DND-41 (cell line): ENCODE measurements around the gene PEPD.

Experiments used
- ATAC-seq: fragments of 200-7000 bp; cut with Tn5 transposase; 3 replicates; pipeline ENCODE4 v1.9.1; 2021; ENCODE audit warnings: low read depth; ENCODE audit not compliant: insufficient read depth
- DNase-seq: peaks from one replicate; pipeline ENCODE4 v3.0.0-alpha.2; 2020
- H2AFZ ChIP-seq: 2 replicates; pipeline ENCODE4 v1.6.0; 2012; ENCODE audit warnings: low read depth, low read length
- H3K27ac ChIP-seq: 2 replicates; pipeline ENCODE4 v1.5.1; 2012; ENCODE audit warnings: low read length, inconsistent platforms
- H3K27me3 ChIP-seq: fragments of 200-600 bp; sonication (generic); 2 replicates; pipeline ENCODE4 v1.6.0; 2012; ENCODE audit warnings: low read length, mild to moderate bottlenecking, inconsistent platforms; ENCODE audit not compliant: insufficient read depth, poor library complexity
- H3K36me3 ChIP-seq: 2 replicates; pipeline ENCODE4 v1.5.1; 2012; ENCODE audit warnings: low read length, inconsistent platforms; ENCODE audit not compliant: insufficient read depth
- H3K4me1 ChIP-seq: 2 replicates; pipeline ENCODE4 v1.5.1; 2012; ENCODE audit warnings: mild to moderate bottlenecking, low read length; ENCODE audit not compliant: insufficient read depth
- H3K4me2 ChIP-seq: 2 replicates; pipeline ENCODE4 v1.6.0; 2012; ENCODE audit warnings: mild to moderate bottlenecking, moderate library complexity, low read length, inconsistent platforms; ENCODE audit not compliant: insufficient read depth
- H3K4me3 ChIP-seq, 2 experiments: fragments of 200-600 bp in 1 of 2; shearing (Covaris generic) in 1 of 2; 2 replicates each; pipeline ENCODE4 v1.5.1; 2012 to 2016; ENCODE audit warnings: inconsistent platforms in 2 of 2, low read length in 2 of 2, mild to moderate bottlenecking in 2 of 2, low read depth in 1 of 2, moderate library complexity in 1 of 2
- H3K79me2 ChIP-seq: 2 replicates; pipeline ENCODE4 v1.6.0; 2012; ENCODE audit warnings: low read length, inconsistent platforms; ENCODE audit not compliant: insufficient read depth
- H3K9ac ChIP-seq: 2 replicates; pipeline ENCODE4 v1.6.0; 2012; ENCODE audit warnings: low read depth, mild to moderate bottlenecking, inconsistent platforms, low read length, moderate library complexity
- H3K9me3 ChIP-seq: 2 replicates; pipeline ENCODE4 v1.5.1; 2012; ENCODE audit warnings: low read length, moderate library complexity, mild to moderate bottlenecking, inconsistent platforms; ENCODE audit not compliant: insufficient read depth, severe bottlenecking
- H4K20me1 ChIP-seq: 2 replicates; pipeline ENCODE4 v1.6.0; 2012; ENCODE audit warnings: low read length; ENCODE audit not compliant: insufficient read depth
- EZH2 ChIP-seq: IDR thresholded peaks from 3 replicates; pipeline ENCODE4 v1.6.1; 2012; ENCODE audit warnings: borderline replicate concordance, low read depth, mild to moderate bottlenecking, moderate library complexity, low read length, inconsistent platforms; ENCODE audit not compliant: severe bottlenecking
- TF ChIP-seq, protein P1 (sequence below): IDR thresholded peaks from 2 replicates; pipeline ENCODE4 v1.5.1; 2012; ENCODE audit warnings: borderline replicate concordance, low read length, moderate library complexity, mild to moderate bottlenecking; ENCODE audit not compliant: poor library complexity, severe bottlenecking; ENCODE audit errors: extremely low read depth

Gene PEPD

GRCh38 chr19:33510462-33511194, 11.0 kb downstream of the PEPD start:
- TF ChIP-seq, protein P1, sequence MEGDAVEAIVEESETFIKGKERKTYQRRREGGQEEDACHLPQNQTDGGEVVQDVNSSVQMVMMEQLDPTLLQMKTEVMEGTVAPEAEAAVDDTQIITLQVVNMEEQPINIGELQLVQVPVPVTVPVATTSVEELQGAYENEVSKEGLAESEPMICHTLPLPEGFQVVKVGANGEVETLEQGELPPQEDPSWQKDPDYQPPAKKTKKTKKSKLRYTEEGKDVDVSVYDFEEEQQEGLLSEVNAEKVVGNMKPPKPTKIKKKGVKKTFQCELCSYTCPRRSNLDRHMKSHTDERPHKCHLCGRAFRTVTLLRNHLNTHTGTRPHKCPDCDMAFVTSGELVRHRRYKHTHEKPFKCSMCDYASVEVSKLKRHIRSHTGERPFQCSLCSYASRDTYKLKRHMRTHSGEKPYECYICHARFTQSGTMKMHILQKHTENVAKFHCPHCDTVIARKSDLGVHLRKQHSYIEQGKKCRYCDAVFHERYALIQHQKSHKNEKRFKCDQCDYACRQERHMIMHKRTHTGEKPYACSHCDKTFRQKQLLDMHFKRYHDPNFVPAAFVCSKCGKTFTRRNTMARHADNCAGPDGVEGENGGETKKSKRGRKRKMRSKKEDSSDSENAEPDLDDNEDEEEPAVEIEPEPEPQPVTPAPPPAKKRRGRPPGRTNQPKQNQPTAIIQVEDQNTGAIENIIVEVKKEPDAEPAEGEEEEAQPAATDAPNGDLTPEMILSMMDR = no peak
- no peak for TF ChIP-seq EZH2
- no peak overlapping the region for H3K27ac ChIP-seq

DNA sequence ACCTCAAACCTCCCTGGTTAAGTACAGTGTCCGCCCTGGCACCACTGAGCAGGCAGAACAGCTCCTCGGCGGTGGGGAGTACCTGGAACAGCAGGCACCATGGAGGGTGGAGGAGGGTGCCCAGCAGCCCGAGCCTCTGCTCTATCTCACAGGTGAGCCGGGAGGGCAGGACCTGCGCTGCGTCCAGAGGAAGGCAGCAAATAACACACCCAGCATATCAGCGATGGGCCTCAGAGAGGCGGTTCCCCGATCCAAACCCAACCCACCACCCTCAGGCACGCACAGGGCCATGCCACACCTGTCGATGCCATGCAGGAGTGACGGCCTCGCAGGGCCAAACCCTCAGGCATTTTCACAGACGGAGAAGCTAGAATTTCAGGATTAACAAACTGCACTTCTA, 11.8 kb downstream of the PEPD start:
- Histone ChIP-seq H3K4me3 (no peak overlapping the region), H3K9me3 (no peaks in the 10 kb centered on the region), H2AFZ (no peak overlapping the region), H3K4me2 (no peak overlapping the region), H3K79me2 (no peaks in the 10 kb centered on the region), H3K27me3 (no peaks in the 10 kb centered on the region), H3K36me3 (no peaks in the 10 kb centered on the region), H3K27ac (no peak overlapping the region), H3K9ac (no peak overlapping the region), H4K20me1 (peaks cover 38% of the 10 kb centered on the region), H3K4me1 (no peaks in the 10 kb centered on the region)
- no peak for TF ChIP-seq EZH2
- TF ChIP-seq, protein P1 = no peak
- DNase-seq (no peak), ATAC-seq (no peak)

More at GRCh38 chr19:33510462-33511194, 11.0 kb downstream of the PEPD start:
- H3K9me3 ChIP-seq = no peaks in the 10 kb centered on the region
- no peak overlapping the region for H2AFZ ChIP-seq
- no peaks in the 10 kb centered on the region for H3K36me3 ChIP-seq
- H3K4me3 ChIP-seq = no peak overlapping the region
- H3K27me3 ChIP-seq = no peaks in the 10 kb centered on the region
- no peaks in the 10 kb centered on the region for H3K79me2 ChIP-seq
- H3K9ac ChIP-seq = no peak overlapping the region
- no peak overlapping the region for H3K4me2 ChIP-seq
- ATAC-seq = no peak
- no peaks in the 10 kb centered on the region for H3K4me1 ChIP-seq
- no peak for DNase-seq
- peaks cover 43% of the 10 kb centered on the region for H4K20me1 ChIP-seq

DNA sequence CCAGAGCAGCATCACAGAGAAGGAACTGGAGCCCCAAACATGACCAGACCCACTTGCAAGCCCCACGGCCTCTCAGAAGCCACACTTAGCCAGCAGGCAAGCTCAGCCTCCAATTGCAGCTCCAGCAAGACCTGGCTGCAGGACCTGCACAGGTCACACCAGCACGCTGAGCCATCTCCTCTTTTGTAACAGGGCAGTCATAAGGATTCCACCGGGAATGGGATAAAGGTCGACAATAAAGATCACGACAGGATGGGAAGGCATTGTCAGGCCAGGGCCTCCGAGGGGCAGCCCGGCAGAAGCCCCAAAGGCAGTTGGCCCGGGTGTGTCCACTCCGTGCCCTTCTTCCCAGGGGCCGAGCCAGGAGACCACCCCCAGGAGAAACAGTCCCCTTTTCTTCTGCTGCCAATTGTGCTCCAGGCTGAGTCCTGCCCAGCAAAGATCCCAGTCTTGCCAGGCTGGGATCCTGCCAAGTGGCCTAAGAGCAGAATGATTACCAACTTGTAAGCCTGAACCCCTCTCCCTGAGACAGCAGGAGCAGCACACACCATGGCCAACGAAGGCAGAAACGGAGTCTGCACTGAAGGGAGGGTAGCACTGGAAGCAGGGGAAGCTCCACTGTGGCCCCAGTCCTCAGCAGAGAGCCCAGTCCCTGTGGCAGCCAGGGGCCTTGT, 12.5 kb downstream of the PEPD start:
- TF ChIP-seq EZH2 = no peak
- TF ChIP-seq, protein P1 = no peak
- Histone ChIP-seq H3K4me1 (no peaks in the 10 kb centered on the region), H3K9ac (no peak overlapping the region), H3K4me2 (no peak overlapping the region), H3K27me3 (no peaks in the 10 kb centered on the region), H3K36me3 (no peaks in the 10 kb centered on the region), H3K27ac (no peak overlapping the region), H2AFZ (no peak overlapping the region), H3K79me2 (no peaks in the 10 kb centered on the region), H4K20me1 (peaks cover 31% of the 10 kb centered on the region), H3K4me3 (no peak overlapping the region), H3K9me3 (no peaks in the 10 kb centered on the region)
- DNase-seq (no peak), ATAC-seq (no peak)
